Upper lobe of left lung (tissue), 6 donors: Measurements from ENCODE around the gene PLEKHA1. TPM values are rescaled to one million over a fixed set of nuclear protein-coding genes. Genes with fewer than 3 reads are reported as not detected.

Experiments used
- ATAC-seq, 2 donors: fragments of 200-7000 bp; cut with Tn5 transposase; one replicate each; pipeline ENCODE4 v1.9.1; 2022; ENCODE audit warnings: mild to moderate bottlenecking in 2 of 2, moderate library complexity in 2 of 2; ENCODE audit not compliant: low FRiP score in 2 of 2
- DNase-seq, 2 donors: peaks; one replicate each; pipeline ENCODE4 v3.0.0-alpha.2; 2019 to 2020
- H3K27ac ChIP-seq, 4 donors: fragments of 200-600 bp; sonication (generic); one replicate each; pipeline ENCODE4 v1.5.1; 2016 to 2019
- H3K27me3 ChIP-seq, 4 donors: fragments of 200-600 bp; sonication (generic); one replicate each; pipeline ENCODE4 v1.5.1; 2017 to 2019
- H3K36me3 ChIP-seq, 4 donors: fragments of 200-600 bp; sonication (generic); one replicate each; pipeline ENCODE4 v1.5.1; 2016 to 2019
- H3K4me1 ChIP-seq, 4 donors: fragments of 200-600 bp; sonication (generic); one replicate each; pipeline ENCODE4 v1.5.1; 2018 to 2019
- H3K4me3 ChIP-seq, 4 donors: fragments of 200-600 bp; sonication (generic); one replicate each; pipeline ENCODE4 v1.5.1; 2017 to 2019; ENCODE audit warnings: mild to moderate bottlenecking in 2 of 4, moderate library complexity in 1 of 4
- H3K9me3 ChIP-seq, 4 donors: fragments of 200-600 bp; sonication (generic); one replicate each; pipeline ENCODE4 v1.5.1; 2018 to 2019
- CTCF ChIP-seq, 6 experiments: fragments of 450-650 bp in 4 of 6; fragments of 200-600 bp in 2 of 6; sonication (generic) in 2 of 6; IDR thresholded peaks; one replicate each; pipeline ENCODE4 v1.5.1; 2016 to 2019; ENCODE audit warnings: antibody characterized with exemption in 6 of 6
- EP300 ChIP-seq, 4 donors: sonication (generic); formaldehyde crosslinking; IDR thresholded peaks; one replicate each; pipeline ENCODE4 v1.5.1; 2017; ENCODE audit warnings: antibody characterized with exemption in 4 of 4, control low read depth in 2 of 4
- POLR2A ChIP-seq, 4 donors: fragments of 450-650 bp; IDR thresholded peaks; one replicate each; pipeline ENCODE4 v1.5.1; 2016 to 2017; ENCODE audit warnings: antibody characterized with exemption in 4 of 4, mild to moderate bottlenecking in 2 of 4
- POLR2AphosphoS5 ChIP-seq, 2 donors: sonication (generic); formaldehyde crosslinking; IDR thresholded peaks; one replicate each; pipeline ENCODE4 v1.5.1; 2017; ENCODE audit warnings: antibody characterized with exemption in 2 of 2
- WGBS, 2 donors: methylation state at CpG; one replicate each; pipeline ENCODE4 v1.1.5; 2017 to 2018; 5-methylcytosine and 5-hydroxymethylcytosine counted together
- total RNA-seq, 6 donors: library from RNA; depleted of rRNA in 4 of 6; stranded (reverse); fragments of >200 nt in 4 of 6; gene quantifications; one replicate each; pipeline versions ENCODE4 v1.1.0 to v1.2.1, GENCODE V29; 2016 to 2021
- donor health status: DM: no; HTN: no; CAD: no; lungs with moderate emphysema.
- donor health status: DM: no; HTN: yes; CAD: no; lungs with severe emphysema.

PLEKHA1 gene
- total RNA-seq, 6 donors from 2014 or later = 29.5 to 78.4 (median 43.7) TPM

DNA sequence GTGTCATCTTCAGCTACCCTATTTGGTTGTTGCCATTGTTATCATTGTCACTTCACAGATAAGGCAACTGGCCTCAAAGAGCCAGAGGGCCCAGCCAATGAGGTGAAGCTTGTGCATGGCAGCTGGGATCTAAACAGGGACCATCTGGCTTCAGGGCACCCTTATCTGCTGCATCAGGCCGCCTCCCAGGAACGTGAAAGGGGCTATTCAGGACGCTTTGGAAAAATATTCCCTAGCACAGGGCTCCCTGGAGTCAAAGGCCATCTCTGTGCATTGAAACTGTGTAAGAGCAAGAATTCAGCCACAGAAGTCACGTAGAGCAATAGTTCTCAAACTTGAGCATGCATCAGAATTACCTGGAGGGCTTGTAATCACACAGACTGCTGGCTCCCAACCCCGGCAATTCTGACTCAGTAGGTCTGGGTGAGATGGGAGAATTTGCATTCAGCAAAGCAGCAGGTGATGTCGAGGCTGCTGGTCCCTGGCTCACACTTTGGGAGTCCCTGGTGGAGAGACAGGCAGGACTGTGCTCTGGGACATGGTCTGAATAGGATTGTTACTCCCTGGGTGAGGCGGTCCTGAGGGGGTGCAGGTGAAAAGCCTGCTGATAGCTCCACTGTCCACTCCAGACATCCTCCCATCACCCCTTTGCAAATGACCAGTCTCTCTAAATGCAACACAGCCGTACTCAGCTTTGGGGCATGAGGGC lies 21.5 kb upstream of the PLEKHA1 start:
- DNase-seq (no peak), ATAC-seq (no peak)

GRCh38 chr10:122354383-122354782 lies 20.1 kb upstream of the PLEKHA1 start:
- no peaks in the 10 kb centered on the region for H3K4me1 ChIP-seq
- H3K27ac ChIP-seq = no peak overlapping the region
- H3K4me3 ChIP-seq = no peak overlapping the region
- TF ChIP-seq CTCF (IDR thresholded peaks at IDR 0.05) (no peak), POLR2A (IDR thresholded peaks at IDR 0.05) (no peak), EP300 (IDR thresholded peaks at IDR 0.05) (no peak), POLR2AphosphoS5 (IDR thresholded peaks at IDR 0.05) (no peak)
- H3K27me3 ChIP-seq = no peaks in the 10 kb centered on the region
- no peaks in the 10 kb centered on the region for H3K36me3 ChIP-seq
- ATAC-seq (no peak), DNase-seq (no peak)
- WGBS, 2 donors = 89 to 93% methylated on average over 2 of the region's 2 CpGs
- H3K9me3 ChIP-seq = no peaks in the 10 kb centered on the region

More for the DNA sequence above, 21.5 kb upstream of the PLEKHA1 start:
- Histone ChIP-seq H3K27me3 (no peaks in the 10 kb centered on the region), H3K4me1 (no peaks in the 10 kb centered on the region), H3K4me3 (no peak overlapping the region), H3K36me3 (no peaks in the 10 kb centered on the region), H3K27ac (no peak overlapping the region), H3K9me3 (no peaks in the 10 kb centered on the region)
- TF ChIP-seq POLR2A (IDR thresholded peaks at IDR 0.05) = no peak
- TF ChIP-seq CTCF (IDR thresholded peaks at IDR 0.05) = no peak
- no peak for TF ChIP-seq EP300 (IDR thresholded peaks at IDR 0.05)
- TF ChIP-seq POLR2AphosphoS5 (IDR thresholded peaks at IDR 0.05) = no peak
- 69 to 92% methylated on average over 2 to 8 of the region's 8 CpGs for WGBS, 2 donors

GRCh38 chr10:122357685-122358084 lies 16.8 kb upstream of the PLEKHA1 start:
- DNase-seq (no peak), ATAC-seq (no peak)
- H3K9me3 ChIP-seq = no peaks in the 10 kb centered on the region
- H3K27me3 ChIP-seq = no peaks in the 10 kb centered on the region
- 80 to 93% methylated on average over 1 to 3 of the region's 4 CpGs for WGBS, 2 donors
- no peaks in the 10 kb centered on the region for H3K4me1 ChIP-seq
- H3K4me3 ChIP-seq = no peak overlapping the region
- H3K36me3 ChIP-seq = no peaks in the 10 kb centered on the region
- TF ChIP-seq EP300 (IDR thresholded peaks at IDR 0.05) = no peak
- no peak for TF ChIP-seq POLR2AphosphoS5 (IDR thresholded peaks at IDR 0.05)
- TF ChIP-seq POLR2A (IDR thresholded peaks at IDR 0.05) = no peak
- no peak for TF ChIP-seq CTCF (IDR thresholded peaks at IDR 0.05)
- no peak overlapping the region for H3K27ac ChIP-seq

- H3K9me3 ChIP-seq = no peaks in the 10 kb centered on the region
- H3K27me3 ChIP-seq = no peaks in the 10 kb centered on the region
- no peaks in the 10 kb centered on the region for H3K36me3 ChIP-seq
- peaks cover 0 to 7% (median 0%) of the 10 kb centered on the region in 4 donors for H3K4me1 ChIP-seq
- no peak overlapping the region for H3K4me3 ChIP-seq
- no peak overlapping the region for H3K27ac ChIP-seq
- 85 to 86% methylated on average over 2 of the region's 2 CpGs for WGBS, 2 donors
- no peak for TF ChIP-seq POLR2AphosphoS5 (IDR thresholded peaks at IDR 0.05)
- DNase-seq (no peak), ATAC-seq (no peak)
Measured at GRCh38 chr10:122359621-122360020, 14.9 kb upstream of the PLEKHA1 start.

GRCh38 chr10:122361046-122361445 lies 13.5 kb upstream of the PLEKHA1 start:
- peaks cover 0 to 7% (median 0%) of the 10 kb centered on the region in 4 donors for H3K4me1 ChIP-seq
- H3K27me3 ChIP-seq = no peaks in the 10 kb centered on the region
- TF ChIP-seq EP300 (IDR thresholded peaks at IDR 0.05) = no peak
- no peak for TF ChIP-seq CTCF (IDR thresholded peaks at IDR 0.05)
- no peak for TF ChIP-seq POLR2AphosphoS5 (IDR thresholded peaks at IDR 0.05)
- TF ChIP-seq POLR2A (IDR thresholded peaks at IDR 0.05) = no peak
- H3K27ac ChIP-seq = no peak overlapping the region
- H3K9me3 ChIP-seq = no peaks in the 10 kb centered on the region
- DNase-seq (no peak), ATAC-seq (no peak)
- 96 to 100% methylated on average over 1 of the region's 1 CpG for WGBS, 2 donors
- H3K36me3 ChIP-seq = no peaks in the 10 kb centered on the region
- no peak overlapping the region for H3K4me3 ChIP-seq
